Purkinje cell (primary cell): ENCODE measurements around the gene DNAI4. TPM values are rescaled to one million over a fixed set of nuclear protein-coding genes. Genes with fewer than 3 reads are reported as not detected.

ENCODE experiments used
- polyA plus RNA-seq: library from polyadenylated mRNA; unstranded; fragments of >200 nt; fragmentation: Nextera tagmentation; gene quantifications from 2 replicates; pipeline ENCODE4 v1.2.1, GENCODE V29; 2014

DNAI4 gene, protein sequence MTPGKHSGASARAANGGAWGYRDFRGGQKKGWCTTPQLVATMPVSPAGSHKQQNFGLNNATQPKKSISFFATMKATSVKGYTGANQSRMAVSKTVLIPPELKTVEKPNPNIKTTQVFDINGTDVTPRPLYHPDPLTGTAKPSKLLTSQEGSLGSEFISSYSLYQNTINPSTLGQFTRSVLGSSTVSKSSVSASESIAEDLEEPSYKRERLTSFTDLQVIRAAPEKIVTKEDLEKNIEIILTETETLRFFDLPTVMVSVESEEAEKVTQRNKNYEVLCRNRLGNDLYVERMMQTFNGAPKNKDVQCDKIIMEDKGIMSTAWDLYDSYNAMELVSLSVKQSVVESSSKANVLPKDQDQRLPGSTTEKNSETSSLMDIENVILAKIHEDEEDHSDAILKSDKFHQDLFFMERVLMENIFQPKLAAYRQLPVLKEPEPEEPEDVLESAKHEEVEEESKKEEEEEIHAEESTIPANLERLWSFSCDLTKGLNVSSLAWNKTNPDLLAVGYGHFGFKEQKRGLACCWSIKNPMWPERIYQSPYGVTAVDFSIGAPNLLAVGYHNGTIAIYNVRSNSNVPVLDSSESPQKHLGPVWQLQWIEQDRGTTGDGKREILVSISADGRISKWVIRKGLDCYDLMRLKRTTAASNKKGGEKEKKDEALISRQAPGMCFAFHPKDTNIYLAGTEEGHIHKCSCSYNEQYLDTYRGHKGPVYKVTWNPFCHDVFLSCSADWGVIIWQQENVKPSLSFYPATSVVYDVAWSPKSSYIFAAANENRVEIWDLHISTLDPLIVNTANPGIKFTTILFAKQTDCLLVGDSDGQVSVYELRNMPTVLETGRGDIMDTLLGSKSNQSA
- 7.1 and 13.6 TPM in 2 replicates for polyA plus RNA-seq

DNA sequence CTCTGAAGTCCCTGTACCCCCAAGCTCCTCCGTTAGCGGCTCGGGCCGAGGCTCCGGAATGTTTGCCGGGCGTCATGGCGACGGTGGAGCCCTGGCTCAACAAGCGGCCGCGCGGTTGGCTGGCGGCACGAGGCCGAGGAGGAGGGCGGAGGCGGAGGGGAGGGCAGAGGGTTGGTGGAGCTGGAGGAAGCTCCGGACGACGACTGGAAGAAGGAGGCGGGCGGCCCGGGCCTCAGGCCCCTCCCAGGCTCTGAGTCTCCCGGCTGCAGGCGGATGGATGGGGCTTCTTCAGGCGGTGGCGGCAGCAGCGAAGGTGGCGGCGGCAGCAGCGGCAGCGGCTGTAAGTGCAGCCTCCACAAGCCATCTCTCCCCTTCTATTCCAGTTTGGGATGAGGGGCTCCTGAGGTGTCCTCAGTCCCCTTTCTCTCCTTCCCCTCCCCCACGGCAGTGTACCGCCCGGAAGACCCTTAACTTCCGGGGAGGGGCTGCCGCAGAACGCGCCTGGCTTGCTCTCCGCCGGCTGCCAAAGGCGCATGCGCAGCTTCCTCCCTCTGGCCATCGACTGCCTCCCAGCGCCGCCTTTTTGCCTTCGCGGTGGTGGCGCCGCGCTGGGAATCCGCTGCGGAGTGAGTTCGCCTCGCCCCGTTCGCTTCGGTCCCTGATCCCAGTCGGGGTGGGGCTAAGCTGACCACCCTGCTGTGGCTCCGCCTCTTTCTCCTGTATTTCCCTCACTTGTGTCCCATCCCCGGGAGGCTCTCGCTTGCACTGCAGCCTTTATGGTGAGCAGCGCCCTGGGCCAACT is at the start of gene DNAI4, which contains the start of gene MIER1:
Gene DNAI4, minus strand, starts transcription at position 101 of the 802 bp plus-strand sequence. Its CDS starts 25 bp downstream, at position 76.
Gene MIER1, plus strand, starts transcription at position 235 of the 802 bp plus-strand sequence. Its CDS starts 39 bp downstream, at position 274.

Other genes with a start within 250 kb of the DNAI4 start
- 2.7 and 2.8 TPM in 2 replicates for gene DYNLT5, start 172.4 kb downstream of the DNAI4 start, polyA plus RNA-seq
- gene INSL5, start 123.6 kb downstream of the DNAI4 start, polyA plus RNA-seq = not detected in 2 replicates
- 34.6 and 43.8 TPM in 2 replicates for gene MIER1, start 134 bp upstream of the DNAI4 start, polyA plus RNA-seq
- gene SLC35D1, start 129.3 kb upstream of the DNAI4 start, polyA plus RNA-seq = 0.32 and 2.3 TPM in 2 replicates
- not detected in 2 replicates for gene C1orf141, start 210.1 kb upstream of the DNAI4 start, polyA plus RNA-seq
- gene IL23R, start 241.6 kb upstream of the DNAI4 start, polyA plus RNA-seq = not detected in 2 replicates